Measurements from ENCODE around the gene SLC22A6.
"Not testable (repeated sequence)": the region's sequence is repeated elsewhere in the genome, so short reads cannot be mapped to it uniquely, and the experiment has no call there.

The SLC22A6 gene

DNA sequence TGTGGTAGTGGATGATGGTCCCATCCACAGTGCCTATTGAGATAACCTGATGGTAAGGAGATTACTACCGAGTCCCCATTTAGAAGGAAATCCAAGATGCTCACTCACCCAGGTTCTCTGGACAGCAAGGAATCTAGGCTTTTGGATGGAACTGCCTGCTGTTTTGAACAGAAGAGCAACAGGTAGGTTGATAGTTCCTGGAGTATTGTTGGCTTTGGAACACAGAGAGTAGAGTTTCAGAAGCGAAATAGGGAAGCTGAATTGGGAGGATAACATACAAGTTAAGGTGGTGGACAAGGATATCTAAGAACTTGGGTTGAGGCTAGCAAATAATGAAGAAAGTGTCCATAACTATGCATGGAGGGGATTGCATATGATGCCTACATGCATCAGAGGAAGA lies 27.6 kb downstream of the SLC22A6 start:
- H3K4me3 ChIP-seq (ENCODE audit: low read length): no peak overlapping the region
- DNase-seq (ENCODE audit: low read depth): no peak
- no peaks in the 10 kb centered on the region for H3K36me3 ChIP-seq (ENCODE audit: control insufficient read depth, insufficient read depth, low read length, severe bottlenecking)
- no peaks in the 10 kb centered on the region for H3K9me3 ChIP-seq (ENCODE audit: control insufficient read depth, low read length)
- H3K27me3 ChIP-seq (replicated peaks; ENCODE audit: control insufficient read depth, insufficient read depth, low read length): no peaks in the 10 kb centered on the region
- H3K4me1 ChIP-seq (ENCODE audit: control insufficient read depth, insufficient read depth, low read length): no peaks in the 10 kb centered on the region
- no peak overlapping the region for H3K9ac ChIP-seq (ENCODE audit: low read length)

DNA sequence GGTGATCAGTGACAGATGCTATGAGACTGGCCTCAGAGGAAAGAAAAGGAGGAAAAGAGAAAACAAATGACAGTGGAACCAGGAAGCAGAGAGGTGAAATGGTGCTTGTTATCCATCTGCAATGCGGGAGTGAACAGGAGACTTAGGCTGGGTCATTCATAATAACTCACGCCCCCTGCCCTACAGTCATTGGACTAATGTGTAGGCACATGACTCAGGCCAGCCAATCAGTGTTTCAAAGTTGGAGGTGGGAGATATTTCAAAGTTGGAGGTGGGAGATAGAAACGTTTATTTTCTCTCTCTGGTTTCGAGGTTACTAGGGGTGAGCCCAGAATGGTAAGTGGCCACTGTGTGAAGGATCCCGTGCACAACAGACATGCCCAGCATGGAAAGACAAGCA lies 30.3 kb downstream of the SLC22A6 start:
- H3K36me3 ChIP-seq (ENCODE audit: control insufficient read depth, insufficient read depth, low read length, severe bottlenecking): no peaks in the 10 kb centered on the region

DNA sequence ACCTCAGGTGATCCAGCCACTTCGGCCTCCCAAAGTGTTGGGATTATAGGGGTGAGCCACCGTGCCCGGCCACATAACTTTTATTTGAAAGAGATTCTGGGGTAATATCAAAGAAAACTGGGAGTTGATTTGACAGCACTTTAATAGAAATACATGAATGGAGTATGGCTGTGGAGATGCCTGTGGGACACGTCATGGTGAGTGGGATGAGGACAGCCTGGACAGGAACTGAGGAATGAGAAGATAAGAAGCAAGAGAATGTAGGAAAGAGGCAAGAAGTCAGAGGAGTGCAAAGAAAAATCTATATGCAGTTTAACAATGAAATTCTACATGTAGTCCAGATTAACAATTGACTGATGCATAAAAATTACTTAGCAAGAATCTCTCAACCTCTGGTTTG lies 31.0 kb downstream of the SLC22A6 start:
- no peaks in the 10 kb centered on the region for H3K36me3 ChIP-seq (ENCODE audit: control insufficient read depth, insufficient read depth, low read length, severe bottlenecking)
- no peak overlapping the region for H3K9ac ChIP-seq (ENCODE audit: low read length)
- DNase-seq (ENCODE audit: low read depth): no peak
- no peaks in the 10 kb centered on the region for H3K4me1 ChIP-seq (ENCODE audit: control insufficient read depth, insufficient read depth, low read length)
- no peak overlapping the region for H3K4me3 ChIP-seq (ENCODE audit: low read length)
- no peaks in the 10 kb centered on the region for H3K9me3 ChIP-seq (ENCODE audit: control insufficient read depth, low read length)
- no peaks in the 10 kb centered on the region for H3K27me3 ChIP-seq (replicated peaks; ENCODE audit: control insufficient read depth, insufficient read depth, low read length)

More for the DNA sequence above, 30.3 kb downstream of the SLC22A6 start:
- Histone ChIP-seq H3K27me3 (replicated peaks; ENCODE audit: control insufficient read depth, insufficient read depth, low read length) (no peaks in the 10 kb centered on the region), H3K4me3 (ENCODE audit: low read length) (no peak overlapping the region), H3K4me1 (ENCODE audit: control insufficient read depth, insufficient read depth, low read length) (no peaks in the 10 kb centered on the region), H3K9ac (ENCODE audit: low read length) (no peak overlapping the region), H3K9me3 (ENCODE audit: control insufficient read depth, low read length) (no peaks in the 10 kb centered on the region)
- DNase-seq (ENCODE audit: low read depth): no peak

DNA sequence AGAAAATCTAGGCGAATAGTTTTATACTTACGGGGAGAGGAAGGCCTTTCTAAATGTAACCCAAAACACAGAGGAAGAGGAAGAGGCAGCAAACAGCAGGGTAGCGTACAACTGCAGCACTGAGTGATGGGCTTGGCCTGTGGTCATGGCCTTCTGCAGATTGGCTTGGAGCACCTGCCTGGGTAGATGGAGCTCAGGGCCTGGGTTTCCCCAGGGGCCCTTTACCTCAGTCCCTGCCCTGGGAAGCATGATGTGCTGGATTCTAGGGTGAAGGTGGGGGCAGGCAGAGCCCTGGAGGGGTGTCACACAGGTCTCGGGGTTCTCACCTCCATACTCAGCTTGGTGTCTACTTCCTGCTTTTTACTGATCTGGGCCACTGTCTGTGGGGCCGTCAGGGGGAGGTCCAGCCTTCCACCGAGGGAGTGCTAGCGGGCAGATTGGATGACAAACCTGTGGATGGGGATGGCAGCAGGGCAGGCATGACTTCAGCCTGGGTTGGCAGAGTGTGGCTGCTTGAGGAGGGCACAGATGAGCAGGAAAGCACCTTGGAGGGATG lies 35.9 kb downstream of the SLC22A6 start:
- peaks cover 9% of the 10 kb centered on the region for H3K27me3 ChIP-seq (replicated peaks; ENCODE audit: control insufficient read depth, insufficient read depth, low read length)
- no peak for DNase-seq (ENCODE audit: low read depth)
- H3K4me3 ChIP-seq (ENCODE audit: low read length): no peak overlapping the region
- no peaks in the 10 kb centered on the region for H3K36me3 ChIP-seq (ENCODE audit: control insufficient read depth, insufficient read depth, low read length, severe bottlenecking)
- no peaks in the 10 kb centered on the region for H3K4me1 ChIP-seq (ENCODE audit: control insufficient read depth, insufficient read depth, low read length)
- H3K9me3 ChIP-seq (ENCODE audit: control insufficient read depth, low read length): peaks cover 14% of the 10 kb centered on the region
- H3K9ac ChIP-seq (ENCODE audit: low read length): no peak overlapping the region

DNA sequence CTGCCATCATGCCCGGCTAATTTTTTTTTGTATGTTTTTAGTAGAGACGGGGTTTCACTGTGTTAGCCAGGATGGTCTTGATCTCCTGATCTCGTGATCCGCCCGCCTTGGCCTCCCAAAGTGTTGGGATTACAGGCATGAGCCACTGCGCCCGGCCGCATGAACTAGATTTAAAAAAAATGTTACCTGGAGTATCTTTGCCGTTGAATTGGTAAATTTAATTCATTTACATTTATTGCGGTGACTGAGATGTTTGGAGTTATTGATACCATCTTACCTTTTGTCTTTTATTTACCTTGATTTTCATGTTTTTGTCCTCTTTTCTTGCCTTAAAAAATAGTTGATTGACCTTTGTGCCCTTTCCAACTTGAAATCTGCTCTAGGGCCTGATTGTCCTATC lies 39.2 kb downstream of the SLC22A6 start:
- H3K9me3 ChIP-seq (ENCODE audit: control insufficient read depth, low read length): peaks cover 14% of the 10 kb centered on the region
- not testable (repeated sequence) for DNase-seq (ENCODE audit: low read depth); H3K4me3 ChIP-seq (ENCODE audit: low read length); H3K4me1 ChIP-seq (ENCODE audit: control insufficient read depth, insufficient read depth, low read length); H3K36me3 ChIP-seq (ENCODE audit: control insufficient read depth, insufficient read depth, low read length, severe bottlenecking); H3K27me3 ChIP-seq (replicated peaks; ENCODE audit: control insufficient read depth, insufficient read depth, low read length); H3K9ac ChIP-seq (ENCODE audit: low read length)

DNA sequence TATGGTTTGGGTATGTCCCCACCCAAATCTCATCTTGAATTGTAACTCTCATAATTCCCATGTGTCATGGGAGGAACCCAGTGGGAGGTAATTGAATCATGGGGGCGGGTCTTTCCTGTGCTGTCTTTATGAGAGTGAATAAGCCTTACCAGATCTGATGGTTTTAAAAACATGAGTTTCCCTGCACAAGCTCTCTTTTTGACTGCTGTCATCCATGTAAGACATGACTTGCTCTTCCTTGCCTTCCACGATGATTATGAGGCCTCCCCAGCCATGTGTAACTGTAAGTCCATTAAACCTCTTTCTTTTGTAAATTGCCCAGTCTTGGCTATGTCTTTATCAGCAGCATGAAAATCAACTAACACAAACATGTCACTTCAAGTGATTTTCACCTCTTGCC lies 47.2 kb downstream of the SLC22A6 start:
- not testable (repeated sequence) for H3K4me1 ChIP-seq (ENCODE audit: control insufficient read depth, insufficient read depth, low read length); H3K36me3 ChIP-seq (ENCODE audit: control insufficient read depth, insufficient read depth, low read length, severe bottlenecking); H3K9me3 ChIP-seq (ENCODE audit: control insufficient read depth, low read length); DNase-seq (ENCODE audit: low read depth); H3K4me3 ChIP-seq (ENCODE audit: low read length); H3K9ac ChIP-seq (ENCODE audit: low read length)
- peaks cover 16% of the 10 kb centered on the region for H3K27me3 ChIP-seq (replicated peaks; ENCODE audit: control insufficient read depth, insufficient read depth, low read length)

DNA sequence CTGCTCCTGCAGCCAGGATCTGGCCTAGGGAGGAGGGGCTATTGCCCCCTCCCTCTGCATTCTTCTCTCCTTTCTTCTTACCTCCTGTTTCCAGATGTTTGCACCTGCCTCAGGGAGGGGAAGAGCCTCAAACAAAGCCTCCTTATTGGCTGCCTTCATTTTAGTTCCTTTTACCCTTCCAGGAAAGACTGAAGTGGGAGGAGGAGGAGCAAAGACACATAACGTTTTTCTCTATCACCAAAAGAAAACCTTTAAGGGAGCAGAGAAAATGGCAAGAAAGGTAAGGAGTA lies 50.3 kb downstream of the SLC22A6 start:
- Histone ChIP-seq H3K9ac (ENCODE audit: low read length) (no peak overlapping the region), H3K4me1 (ENCODE audit: control insufficient read depth, insufficient read depth, low read length) (no peaks in the 10 kb centered on the region), H3K4me3 (ENCODE audit: low read length) (no peak overlapping the region), H3K9me3 (ENCODE audit: control insufficient read depth, low read length) (peaks cover 4% of the 10 kb centered on the region), H3K27me3 (replicated peaks; ENCODE audit: control insufficient read depth, insufficient read depth, low read length) (peaks cover 27% of the 10 kb centered on the region), H3K36me3 (ENCODE audit: control insufficient read depth, insufficient read depth, low read length, severe bottlenecking) (no peaks in the 10 kb centered on the region)
- DNase-seq (ENCODE audit: low read depth): no peak

DNA sequence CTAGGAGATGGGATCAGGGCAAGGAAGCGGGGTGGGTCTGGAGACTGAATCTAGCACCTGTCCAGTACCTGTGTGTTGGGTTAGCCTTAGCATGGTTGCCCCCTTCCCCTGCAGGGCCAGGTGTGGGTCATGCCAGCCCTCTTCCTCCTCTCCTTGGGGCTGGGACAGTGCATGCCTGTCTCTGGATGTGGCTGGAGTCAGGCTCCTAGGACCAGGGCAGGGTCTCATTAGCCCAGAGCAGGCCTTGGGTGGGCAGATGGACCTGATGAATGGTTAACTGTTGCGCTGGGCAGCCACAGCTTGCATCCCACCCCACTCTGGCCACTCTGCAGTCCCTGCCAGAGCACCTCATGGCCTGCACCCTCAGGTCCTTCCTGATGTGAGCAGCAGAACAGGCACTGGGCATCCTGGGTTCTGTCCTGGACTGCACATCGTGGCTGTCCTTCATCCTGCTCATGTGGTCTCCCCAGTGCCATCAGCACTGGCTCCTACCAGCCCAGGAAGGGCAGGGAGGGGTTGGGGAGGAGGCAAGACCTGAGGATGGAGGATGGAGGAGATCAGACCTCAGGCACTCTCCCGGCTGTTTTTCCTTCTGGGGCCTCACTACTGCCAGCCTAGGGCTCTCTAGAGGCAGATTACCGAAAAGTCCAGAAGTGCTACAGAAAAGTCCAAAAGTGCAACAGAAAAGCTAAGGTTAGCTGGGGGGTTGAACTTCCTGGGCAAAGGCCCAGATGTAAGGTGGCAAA lies 50.8 kb downstream of the SLC22A6 start:
- no peak for DNase-seq (ENCODE audit: low read depth)
- H3K36me3 ChIP-seq (ENCODE audit: control insufficient read depth, insufficient read depth, low read length, severe bottlenecking): no peaks in the 10 kb centered on the region
- H3K9me3 ChIP-seq (ENCODE audit: control insufficient read depth, low read length): peaks cover 4% of the 10 kb centered on the region
- peaks cover 32% of the 10 kb centered on the region for H3K27me3 ChIP-seq (replicated peaks; ENCODE audit: control insufficient read depth, insufficient read depth, low read length)
- no peaks in the 10 kb centered on the region for H3K4me1 ChIP-seq (ENCODE audit: control insufficient read depth, insufficient read depth, low read length)
- H3K9ac ChIP-seq (ENCODE audit: low read length): no peak overlapping the region
- no peak overlapping the region for H3K4me3 ChIP-seq (ENCODE audit: low read length)

DNA sequence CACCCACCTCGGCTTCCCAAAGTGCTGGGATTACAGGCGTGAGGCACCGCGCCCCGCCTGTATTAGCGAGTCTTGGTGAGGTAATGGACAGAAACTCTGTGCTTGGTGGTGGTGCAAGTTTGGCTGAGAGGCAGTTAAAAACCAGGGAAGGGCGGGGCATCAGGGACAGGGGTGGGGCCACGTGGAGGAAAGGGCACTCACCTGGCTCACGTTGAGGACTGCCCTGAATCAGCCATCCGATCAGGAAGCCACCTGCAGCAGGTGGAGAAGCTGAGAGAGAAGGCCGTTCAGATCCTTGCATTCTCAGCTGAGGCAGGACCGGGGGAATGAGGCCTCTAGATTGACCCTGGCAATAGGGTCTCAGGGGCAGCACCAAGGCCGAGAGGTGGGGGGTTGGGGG lies 51.5 kb downstream of the SLC22A6 start:
- Histone ChIP-seq H3K9me3 (ENCODE audit: control insufficient read depth, low read length) (peaks cover 4% of the 10 kb centered on the region), H3K36me3 (ENCODE audit: control insufficient read depth, insufficient read depth, low read length, severe bottlenecking) (no peaks in the 10 kb centered on the region), H3K9ac (ENCODE audit: low read length) (no peak overlapping the region), H3K27me3 (replicated peaks; ENCODE audit: control insufficient read depth, insufficient read depth, low read length) (peaks cover 38% of the 10 kb centered on the region), H3K4me3 (ENCODE audit: low read length) (no peak overlapping the region), H3K4me1 (ENCODE audit: control insufficient read depth, insufficient read depth, low read length) (no peaks in the 10 kb centered on the region)
- no peak for DNase-seq (ENCODE audit: low read depth)

DNA sequence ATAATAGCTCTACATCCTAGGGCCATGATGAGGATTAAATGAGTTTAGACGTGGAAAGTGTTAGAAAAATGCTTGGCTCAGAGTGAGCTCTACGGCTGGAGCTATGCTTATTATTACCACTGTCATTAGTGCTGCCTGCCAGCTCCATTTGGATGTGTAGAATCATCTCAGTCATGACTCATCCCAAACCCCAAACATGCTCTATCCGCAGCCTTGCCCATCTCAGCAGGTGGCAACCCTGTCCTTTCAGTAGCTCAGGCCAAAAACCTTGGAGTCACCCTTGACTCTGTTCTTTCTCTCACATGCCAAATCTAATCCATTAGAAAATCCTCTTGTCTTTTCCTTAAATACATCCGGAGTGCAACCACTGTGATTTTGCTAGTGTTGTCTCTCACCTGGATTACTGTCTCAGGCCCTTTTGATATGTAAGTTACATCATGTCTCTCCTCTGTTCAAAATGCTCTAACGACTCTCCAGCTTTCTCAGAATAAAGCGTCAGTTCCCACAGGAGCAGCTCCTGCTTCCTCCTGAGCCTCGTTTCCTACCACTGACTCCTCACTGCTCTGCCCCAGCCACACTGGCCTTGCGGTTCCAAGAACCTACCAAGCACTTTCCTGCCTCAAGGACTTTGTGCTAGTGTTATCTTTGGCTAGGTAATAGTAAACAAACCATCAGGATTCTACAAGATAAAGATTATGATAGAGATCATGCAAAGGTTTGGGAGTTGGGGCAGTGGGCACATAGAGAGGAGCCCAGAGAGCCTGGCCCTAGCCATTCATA lies 53.1 kb downstream of the SLC22A6 start:
- no peak for DNase-seq (ENCODE audit: low read depth)
- H3K4me1 ChIP-seq (ENCODE audit: control insufficient read depth, insufficient read depth, low read length): no peaks in the 10 kb centered on the region

DNA sequence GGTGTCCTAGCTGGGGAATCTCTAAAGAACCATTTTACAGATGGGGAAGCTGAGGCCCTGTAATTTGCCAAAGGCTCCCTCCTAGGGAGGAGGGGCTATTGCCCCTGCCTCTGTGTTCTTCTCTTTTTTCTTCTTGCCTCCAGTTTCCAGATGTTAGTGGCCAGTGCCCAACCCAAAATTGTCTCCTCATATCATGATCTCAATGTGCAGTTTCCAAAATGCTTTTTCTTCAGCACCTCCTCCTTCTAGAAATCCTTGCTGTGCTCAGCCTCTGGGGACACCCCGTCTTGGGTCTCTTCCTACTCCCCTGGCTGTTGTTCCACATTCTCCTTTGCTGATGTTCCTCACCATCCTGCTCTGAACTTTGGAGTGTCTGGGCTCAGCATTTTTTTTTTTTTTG lies 54.1 kb downstream of the SLC22A6 start:
- Histone ChIP-seq H3K4me3 (ENCODE audit: low read length) (no peak overlapping the region), H3K9me3 (ENCODE audit: control insufficient read depth, low read length) (no peaks in the 10 kb centered on the region), H3K4me1 (ENCODE audit: control insufficient read depth, insufficient read depth, low read length) (peaks cover 5% of the 10 kb centered on the region), H3K27me3 (replicated peaks; ENCODE audit: control insufficient read depth, insufficient read depth, low read length) (peaks cover 55% of the 10 kb centered on the region), H3K9ac (ENCODE audit: low read length) (no peak overlapping the region), H3K36me3 (ENCODE audit: control insufficient read depth, insufficient read depth, low read length, severe bottlenecking) (no peaks in the 10 kb centered on the region)
- DNase-seq (ENCODE audit: low read depth): no peak

More for the DNA sequence above, 53.1 kb downstream of the SLC22A6 start:
- H3K9ac ChIP-seq (ENCODE audit: low read length): no peak overlapping the region
- H3K27me3 ChIP-seq (replicated peaks; ENCODE audit: control insufficient read depth, insufficient read depth, low read length): peaks cover 49% of the 10 kb centered on the region
- H3K4me3 ChIP-seq (ENCODE audit: low read length): no peak overlapping the region
- no peaks in the 10 kb centered on the region for H3K9me3 ChIP-seq (ENCODE audit: control insufficient read depth, low read length)
- no peaks in the 10 kb centered on the region for H3K36me3 ChIP-seq (ENCODE audit: control insufficient read depth, insufficient read depth, low read length, severe bottlenecking)

Measured in adipocyte (in vitro differentiated cells).